Mesothelial cell of epicardium (in vitro differentiated cells): ENCODE data around the gene ZFP82. TPM values are rescaled to one million over a fixed set of nuclear protein-coding genes. Genes with fewer than 3 reads are reported as not detected.
A peak's percentile ranks its signal among the peaks of the same experiment; 100 is the strongest.

Experiments
- DNase-seq, 2 experiments: peaks; one replicate each; pipeline ENCODE4 v3.0.0; 2021; ENCODE audit warnings: low spot score in 2 of 2; ENCODE audit not compliant: unreplicated experiment in 2 of 2
- H3K27ac Mint-ChIP-seq: 2 replicates; pipeline ENCODE4 v1.8.0; 2021; ENCODE audit warnings: mixed read lengths
- H3K27me3 Mint-ChIP-seq: 2 replicates; pipeline ENCODE4 v1.8.0; 2021; ENCODE audit warnings: low read depth, mixed read lengths
- H3K36me3 Mint-ChIP-seq: 2 replicates; pipeline ENCODE4 v1.8.0; 2021; ENCODE audit warnings: mixed read lengths
- H3K4me1 Mint-ChIP-seq: 2 replicates; pipeline ENCODE4 v1.8.0; 2021; ENCODE audit warnings: mixed read lengths
- H3K4me3 Mint-ChIP-seq: 2 replicates; pipeline ENCODE4 v1.8.0; 2021; ENCODE audit warnings: mild to moderate bottlenecking, moderate library complexity, mixed read lengths
- H3K9me3 Mint-ChIP-seq: 2 replicates; pipeline ENCODE4 v1.8.0; 2021; ENCODE audit warnings: mixed read lengths
- CTCF ChIP-seq: fragments of 200-600 bp; sonication (generic); IDR thresholded peaks from one replicate; pipeline ENCODE4 v1.5.0; 2021; ENCODE audit warnings: antibody characterized with exemption; ENCODE audit not compliant: unreplicated experiment
- total RNA-seq: library from RNA; stranded (reverse); gene quantifications from 3 replicates; pipeline ENCODE4 v1.2.1, GENCODE V29; 2021

The ZFP82 gene
- total RNA-seq, result 14.9 to 15.6 TPM (median 15.5 TPM) in 3 replicates

DNA sequence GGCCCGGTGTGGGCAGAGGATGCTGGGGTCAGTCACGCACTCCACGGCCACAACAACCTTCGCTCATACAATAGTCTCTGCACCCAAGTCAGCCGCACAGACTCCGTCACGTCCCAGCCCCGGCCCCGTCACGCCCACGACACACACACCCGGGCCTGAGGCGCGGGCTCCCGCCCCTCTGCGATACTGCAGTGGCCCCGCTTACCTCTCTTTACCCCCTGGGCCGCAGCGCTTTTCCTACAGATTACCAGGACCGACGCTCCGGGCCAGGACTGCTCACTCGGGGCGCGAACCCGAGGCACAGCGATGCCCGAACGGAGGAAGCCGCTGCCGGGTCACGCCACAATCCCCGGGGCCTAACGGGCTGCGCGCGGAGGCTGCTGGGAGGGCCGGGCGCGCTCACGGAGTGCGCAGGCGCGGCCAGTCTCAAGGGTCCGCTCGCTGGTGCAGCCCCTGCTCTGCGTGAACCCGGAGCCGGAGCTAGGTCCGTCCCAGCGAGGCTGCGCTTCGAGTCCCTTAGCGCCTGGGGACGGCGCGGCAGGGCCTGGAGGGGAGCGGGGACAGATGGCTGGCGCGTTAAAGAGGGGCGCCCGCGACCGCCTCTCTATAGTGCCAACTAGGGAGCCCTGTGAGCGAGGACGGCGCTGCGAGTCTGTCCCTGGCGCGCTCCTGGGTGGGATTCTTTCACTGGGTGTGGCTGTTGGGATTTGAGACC, at the start of gene ZFP82:
TSS of gene ZFP82 (minus strand) at position 358 of the 715 bp plus-strand sequence. CDS start 8,855 bp downstream, outside the sequence.
- Mint-ChIP-seq H3K27ac (peak within 1 kb of the TSS; percentile 98), H3K4me1 (peaks cover 20% of the 10 kb centered on the region), H3K27me3 (no peaks in the 10 kb centered on the region), H3K9me3 (peaks cover 7% of the 10 kb centered on the region), H3K36me3 (peaks cover 18% of the 10 kb centered on the region), H3K4me3 (peak within 1 kb of the TSS; percentile 93)
- TF ChIP-seq CTCF, result no peak
- peak; percentile 77 to 83 for DNase-seq

GRCh38 chr19:36460046-36460445, 41.6 kb upstream of the ZFP82 start:
- Mint-ChIP-seq H3K36me3 (peaks cover 56% of the 10 kb centered on the region), H3K9me3 (peaks cover 32% of the 10 kb centered on the region)
- no peak for TF ChIP-seq CTCF

DNA sequence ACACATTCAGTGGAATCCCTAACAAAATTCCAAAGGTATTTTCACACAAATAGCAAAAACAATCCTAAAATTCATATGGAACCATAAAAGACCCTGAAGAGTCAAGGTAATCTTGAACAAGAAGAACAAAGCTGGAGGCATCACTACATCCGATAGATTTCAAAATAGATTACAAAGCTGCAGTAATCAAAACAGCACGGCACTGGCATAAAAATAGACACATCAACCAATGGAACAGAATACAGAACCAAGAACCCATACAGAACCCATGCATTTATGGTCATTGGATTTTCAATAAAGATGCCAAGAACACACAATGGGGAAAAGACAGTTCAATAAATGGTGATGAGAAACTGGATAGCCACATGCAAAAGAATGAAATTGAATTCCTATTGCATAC, 38.4 kb upstream of the ZFP82 start:
- H3K27ac Mint-ChIP-seq, result no peak overlapping the region
- no peak for TF ChIP-seq CTCF
- H3K36me3 Mint-ChIP-seq, result peaks cover 71% of the 10 kb centered on the region
- no peak for DNase-seq
- peaks cover 48% of the 10 kb centered on the region for H3K9me3 Mint-ChIP-seq
- no peak overlapping the region for H3K4me3 Mint-ChIP-seq
- no peaks in the 10 kb centered on the region for H3K4me1 Mint-ChIP-seq
- H3K27me3 Mint-ChIP-seq, result no peaks in the 10 kb centered on the region

More at GRCh38 chr19:36460046-36460445, 41.6 kb upstream of the ZFP82 start:
- Mint-ChIP-seq H3K27me3 (no peaks in the 10 kb centered on the region), H3K4me3 (no peak overlapping the region), H3K4me1 (no peaks in the 10 kb centered on the region), H3K27ac (no peak overlapping the region)
- no peak for DNase-seq

- TF ChIP-seq CTCF, result no peak
- no peaks in the 10 kb centered on the region for H3K4me1 Mint-ChIP-seq
- peaks cover 62% of the 10 kb centered on the region for H3K9me3 Mint-ChIP-seq
- no peak for DNase-seq
- no peaks in the 10 kb centered on the region for H3K27me3 Mint-ChIP-seq
- peaks cover 83% of the 10 kb centered on the region for H3K36me3 Mint-ChIP-seq
- no peak overlapping the region for H3K27ac Mint-ChIP-seq
- no peak overlapping the region for H3K4me3 Mint-ChIP-seq
These were observed 30.7 kb upstream of the ZFP82 start for GRCh38 chr19:36449059-36449670.

GRCh38 chr19:36441339-36441738, 22.9 kb upstream of the ZFP82 start:
- no peaks in the 10 kb centered on the region for H3K4me1 Mint-ChIP-seq
- H3K27me3 Mint-ChIP-seq, result no peaks in the 10 kb centered on the region
- no peak overlapping the region for H3K27ac Mint-ChIP-seq
- H3K9me3 Mint-ChIP-seq, result peaks cover 44% of the 10 kb centered on the region
- no peak overlapping the region for H3K4me3 Mint-ChIP-seq
- DNase-seq, result no peak
- H3K36me3 Mint-ChIP-seq, result peaks cover 29% of the 10 kb centered on the region
- TF ChIP-seq CTCF, result no peak
